ENCODE measurements around the gene TENM3. TPM values are rescaled to one million over a fixed set of nuclear protein-coding genes. Genes with fewer than 3 reads are reported as not detected.

The TENM3 gene
- total RNA-seq, 1 donor from 2014 or later: 2.8 TPM

DNA sequence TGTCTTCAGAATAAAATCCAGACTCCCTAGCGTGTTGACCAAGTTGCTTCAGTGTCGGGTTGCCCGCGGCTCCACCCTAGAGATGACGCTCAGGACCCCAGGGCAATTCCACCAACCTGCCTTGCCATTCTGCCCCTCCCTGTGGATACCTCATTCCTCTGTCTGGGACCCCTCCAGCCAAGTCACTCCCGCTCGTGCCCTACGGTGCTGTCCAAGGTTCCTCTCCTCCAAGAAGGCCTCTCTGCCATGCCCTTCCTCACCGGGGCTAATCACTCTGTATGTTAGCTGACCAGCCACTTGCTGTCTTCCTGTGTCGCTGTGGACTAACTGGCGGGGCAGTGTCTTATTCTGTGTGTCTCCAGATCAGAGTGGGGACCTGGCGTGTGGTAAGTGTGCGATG lies 46.6 kb downstream of the TENM3 start:
- H3K4me3 ChIP-seq: no peak overlapping the region
- no peak overlapping the region for H3K27ac ChIP-seq
- TF ChIP-seq, protein P1, sequence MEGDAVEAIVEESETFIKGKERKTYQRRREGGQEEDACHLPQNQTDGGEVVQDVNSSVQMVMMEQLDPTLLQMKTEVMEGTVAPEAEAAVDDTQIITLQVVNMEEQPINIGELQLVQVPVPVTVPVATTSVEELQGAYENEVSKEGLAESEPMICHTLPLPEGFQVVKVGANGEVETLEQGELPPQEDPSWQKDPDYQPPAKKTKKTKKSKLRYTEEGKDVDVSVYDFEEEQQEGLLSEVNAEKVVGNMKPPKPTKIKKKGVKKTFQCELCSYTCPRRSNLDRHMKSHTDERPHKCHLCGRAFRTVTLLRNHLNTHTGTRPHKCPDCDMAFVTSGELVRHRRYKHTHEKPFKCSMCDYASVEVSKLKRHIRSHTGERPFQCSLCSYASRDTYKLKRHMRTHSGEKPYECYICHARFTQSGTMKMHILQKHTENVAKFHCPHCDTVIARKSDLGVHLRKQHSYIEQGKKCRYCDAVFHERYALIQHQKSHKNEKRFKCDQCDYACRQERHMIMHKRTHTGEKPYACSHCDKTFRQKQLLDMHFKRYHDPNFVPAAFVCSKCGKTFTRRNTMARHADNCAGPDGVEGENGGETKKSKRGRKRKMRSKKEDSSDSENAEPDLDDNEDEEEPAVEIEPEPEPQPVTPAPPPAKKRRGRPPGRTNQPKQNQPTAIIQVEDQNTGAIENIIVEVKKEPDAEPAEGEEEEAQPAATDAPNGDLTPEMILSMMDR (IDR thresholded peaks at IDR 0.05): no peak
- no peaks in the 10 kb centered on the region for H3K4me1 ChIP-seq
- no peaks in the 10 kb centered on the region for H3K9me3 ChIP-seq
- no peaks in the 10 kb centered on the region for H3K27me3 ChIP-seq
- intact Hi-C loops (cut with DNase I): no loop called here
- no peaks in the 10 kb centered on the region for H3K36me3 ChIP-seq
- DNase-seq (ENCODE audit: low spot score in 2 of 2): no peak

GRCh38 chr4:182291175-182291574 lies 48.0 kb downstream of the TENM3 start:
- Histone ChIP-seq H3K27ac (no peak overlapping the region), H3K27me3 (no peaks in the 10 kb centered on the region), H3K9me3 (no peaks in the 10 kb centered on the region), H3K4me1 (no peaks in the 10 kb centered on the region), H3K4me3 (no peak overlapping the region), H3K36me3 (no peaks in the 10 kb centered on the region)
- no peak for DNase-seq (ENCODE audit: low spot score in 2 of 2)
- TF ChIP-seq, protein P1 (IDR thresholded peaks at IDR 0.05): no peak
- intact Hi-C loops (cut with DNase I): no loop called here

DNA sequence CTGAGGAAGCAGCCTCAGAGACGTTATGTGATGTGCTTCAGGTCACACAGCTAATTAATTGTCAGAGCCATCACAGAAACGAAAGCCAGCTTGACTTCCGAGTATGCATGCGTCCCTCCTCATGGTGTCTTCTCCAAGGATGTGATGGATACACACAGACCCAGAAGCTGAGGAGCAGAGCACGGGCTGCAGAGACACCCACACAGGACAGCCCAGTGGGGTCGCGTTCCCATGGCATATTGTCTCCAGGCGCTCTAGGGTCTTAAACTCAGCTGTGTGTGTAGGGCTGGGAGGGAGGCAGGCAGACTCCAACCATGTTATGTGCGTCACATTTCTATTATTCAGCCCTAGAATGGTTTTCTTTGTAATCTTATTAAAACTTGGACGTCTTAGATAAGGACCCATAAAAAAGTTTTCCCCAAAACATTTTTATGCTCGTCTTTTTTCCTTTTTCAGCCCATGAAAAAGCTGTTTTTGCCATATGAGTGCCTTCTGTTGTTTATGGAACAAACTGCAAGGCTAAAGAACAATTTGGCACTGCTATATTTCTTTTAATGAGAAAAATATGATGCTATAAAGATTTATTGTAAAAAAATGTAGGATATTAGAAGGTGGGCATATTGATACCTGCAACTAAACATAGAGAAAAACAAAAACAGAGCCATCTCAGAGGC lies 48.5 kb downstream of the TENM3 start:
- intact Hi-C loops (cut with DNase I): no loop called here

DNA sequence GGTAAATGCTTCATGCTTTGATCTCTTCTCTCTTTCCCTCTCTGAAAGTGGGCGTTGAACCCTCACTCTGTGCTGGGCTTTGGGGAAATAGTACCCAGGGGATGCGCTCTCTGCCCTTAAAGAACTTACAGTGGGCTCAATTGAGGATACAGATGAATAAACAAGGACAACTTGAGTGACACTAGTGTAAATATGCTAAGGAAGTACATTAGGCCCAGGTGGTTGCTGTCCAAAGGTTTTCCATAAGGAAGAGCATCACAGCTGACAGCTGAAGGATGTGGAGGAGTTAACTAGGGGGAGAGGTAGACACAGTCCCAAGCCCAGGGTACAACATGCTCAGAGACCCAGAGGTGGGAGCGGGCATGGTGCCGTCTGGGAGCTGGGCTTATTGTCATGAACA lies 49.4 kb downstream of the TENM3 start:
- TF ChIP-seq, protein P1 (IDR thresholded peaks at IDR 0.05): no peak
- intact Hi-C loops (cut with DNase I): no loop called here
- H3K27ac ChIP-seq: no peak overlapping the region
- no peaks in the 10 kb centered on the region for H3K36me3 ChIP-seq
- no peaks in the 10 kb centered on the region for H3K27me3 ChIP-seq
- DNase-seq (ENCODE audit: low spot score in 2 of 2): no peak
- no peaks in the 10 kb centered on the region for H3K4me1 ChIP-seq
- H3K4me3 ChIP-seq: no peak overlapping the region
- no peaks in the 10 kb centered on the region for H3K9me3 ChIP-seq

More for the DNA sequence above, 48.5 kb downstream of the TENM3 start:
- Histone ChIP-seq H3K27me3 (no peaks in the 10 kb centered on the region), H3K4me1 (no peaks in the 10 kb centered on the region), H3K9me3 (no peaks in the 10 kb centered on the region), H3K4me3 (no peak overlapping the region), H3K27ac (no peak overlapping the region), H3K36me3 (no peaks in the 10 kb centered on the region)
- TF ChIP-seq, protein P1 (IDR thresholded peaks at IDR 0.05): no peak
- DNase-seq (ENCODE audit: low spot score in 2 of 2): no peak

DNA sequence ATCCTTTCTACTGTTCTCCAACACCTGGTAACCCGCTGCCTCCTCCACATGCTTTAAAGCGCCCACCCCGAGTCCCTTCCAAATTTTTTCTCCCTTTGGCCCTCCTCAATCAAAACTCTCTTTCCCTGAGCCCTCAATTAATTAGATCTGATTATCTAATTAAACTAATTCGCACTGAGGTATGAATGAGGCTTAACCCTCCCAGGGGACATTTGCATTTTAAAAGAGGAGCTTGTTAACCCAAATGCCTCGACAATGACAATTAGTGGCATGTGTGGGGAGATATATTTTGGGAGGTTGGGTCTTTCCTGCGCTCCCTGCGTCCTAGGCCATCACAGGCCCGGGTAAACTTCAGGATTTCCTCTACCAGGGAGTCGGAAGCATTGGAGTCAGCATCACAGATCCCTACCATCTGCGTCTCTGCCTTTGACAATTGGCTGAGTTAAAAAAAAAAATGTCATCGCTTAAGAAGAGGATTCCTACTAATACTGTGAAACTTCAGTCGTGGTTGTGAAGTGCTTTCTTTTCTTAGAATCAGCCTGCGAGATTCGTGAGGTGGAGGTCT lies 50.6 kb downstream of the TENM3 start:
- intact Hi-C loops (cut with DNase I): no loop called here

More for the DNA sequence above, 50.6 kb downstream of the TENM3 start:
- no peak for DNase-seq (ENCODE audit: low spot score in 2 of 2)
- TF ChIP-seq, protein P1 (IDR thresholded peaks at IDR 0.05): no peak
- Histone ChIP-seq H3K9me3 (no peaks in the 10 kb centered on the region), H3K36me3 (no peaks in the 10 kb centered on the region), H3K27me3 (no peaks in the 10 kb centered on the region), H3K4me3 (no peak overlapping the region), H3K27ac (no peak overlapping the region), H3K4me1 (no peaks in the 10 kb centered on the region)

Data from ascending aorta (tissue), 2 donors.